ENCODE measurements around the gene NFYC. TPM values are rescaled to one million over a fixed set of nuclear protein-coding genes. Genes with fewer than 3 reads are reported as not detected.

Gene NFYC
- polyA plus RNA-seq, 5 donors = 76.9 to 91.2 (median 84.1) TPM

DNA sequence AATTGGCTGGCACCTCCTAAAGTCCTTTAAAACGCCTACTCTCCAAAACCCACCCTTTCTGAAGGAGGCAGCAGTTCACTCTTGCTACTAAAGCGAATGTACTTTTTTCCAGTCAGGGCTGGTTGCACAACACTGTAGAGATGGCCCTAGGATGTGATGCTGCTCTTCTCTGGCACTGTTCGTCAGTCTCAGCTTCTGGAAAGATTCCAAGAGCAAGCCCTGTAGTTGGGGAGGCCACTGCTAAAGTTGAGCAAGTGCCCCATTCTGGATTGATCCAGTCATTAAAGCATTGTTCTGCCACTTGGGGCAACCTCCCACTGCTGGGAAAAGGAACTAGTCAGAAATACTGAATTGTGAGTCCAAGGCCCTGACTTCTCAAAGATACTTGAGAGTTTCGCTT lies 63.6 kb downstream of the NFYC start:
- no peak for DNase-seq

DNA sequence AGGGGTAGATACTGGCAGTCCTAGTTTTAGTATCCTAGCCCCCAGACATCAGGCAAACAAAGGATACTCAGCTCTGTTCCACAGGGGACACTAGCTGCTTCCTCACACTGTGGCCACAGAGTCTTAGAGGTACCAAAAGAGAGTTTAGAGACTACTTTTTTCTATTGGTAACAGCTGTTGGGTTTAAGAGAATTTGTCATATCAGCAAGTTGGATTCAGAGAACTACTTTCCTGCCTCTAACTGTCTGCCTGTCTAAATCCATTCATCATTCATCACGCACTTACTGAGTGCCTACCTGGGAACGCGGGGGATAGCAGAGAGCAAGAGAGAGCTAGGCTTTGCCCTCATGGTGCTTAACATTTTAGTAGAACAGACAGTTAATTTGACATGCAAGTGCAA lies 65.0 kb downstream of the NFYC start:
- no peak for DNase-seq

DNA sequence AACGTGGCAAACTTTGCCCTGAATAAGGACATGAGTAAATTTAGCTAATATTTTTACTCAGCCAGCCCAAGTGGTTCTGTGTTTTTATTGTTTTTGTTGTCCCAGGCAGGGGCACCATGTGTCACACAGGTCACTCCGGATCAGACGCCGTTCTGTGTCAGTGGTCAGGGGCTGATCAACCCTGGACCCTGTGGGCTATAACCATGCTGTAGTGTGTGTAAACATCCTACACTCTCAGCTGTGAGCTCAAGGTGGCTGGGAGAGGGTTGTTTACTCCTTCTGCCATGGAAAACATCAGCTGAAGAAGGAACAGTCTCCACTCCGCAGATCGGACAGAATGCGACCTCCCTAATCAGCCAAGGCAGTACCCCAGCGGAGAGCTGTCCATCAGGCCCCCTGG lies 65.6 kb downstream of the NFYC start:
- no peak for DNase-seq

DNA sequence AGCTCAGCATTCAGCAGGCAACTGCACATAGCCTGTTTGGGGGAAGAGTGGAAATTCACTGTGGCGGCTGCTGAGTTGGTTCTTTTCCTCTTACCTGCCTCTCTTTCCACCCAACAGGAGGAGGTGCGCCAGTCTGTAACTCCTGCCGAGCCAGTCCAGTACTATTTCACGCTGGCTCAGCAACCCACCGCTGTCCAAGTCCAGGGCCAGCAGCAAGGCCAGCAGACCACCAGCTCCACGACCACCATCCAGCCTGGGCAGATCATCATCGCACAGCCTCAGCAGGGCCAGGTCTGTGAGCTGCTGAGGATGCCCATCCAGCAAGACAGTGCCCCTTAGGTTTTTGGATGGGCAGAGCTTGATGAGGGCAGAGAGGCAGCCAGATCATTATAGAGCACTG lies 66.5 kb downstream of the NFYC start:
- DNase-seq = no peak

DNA sequence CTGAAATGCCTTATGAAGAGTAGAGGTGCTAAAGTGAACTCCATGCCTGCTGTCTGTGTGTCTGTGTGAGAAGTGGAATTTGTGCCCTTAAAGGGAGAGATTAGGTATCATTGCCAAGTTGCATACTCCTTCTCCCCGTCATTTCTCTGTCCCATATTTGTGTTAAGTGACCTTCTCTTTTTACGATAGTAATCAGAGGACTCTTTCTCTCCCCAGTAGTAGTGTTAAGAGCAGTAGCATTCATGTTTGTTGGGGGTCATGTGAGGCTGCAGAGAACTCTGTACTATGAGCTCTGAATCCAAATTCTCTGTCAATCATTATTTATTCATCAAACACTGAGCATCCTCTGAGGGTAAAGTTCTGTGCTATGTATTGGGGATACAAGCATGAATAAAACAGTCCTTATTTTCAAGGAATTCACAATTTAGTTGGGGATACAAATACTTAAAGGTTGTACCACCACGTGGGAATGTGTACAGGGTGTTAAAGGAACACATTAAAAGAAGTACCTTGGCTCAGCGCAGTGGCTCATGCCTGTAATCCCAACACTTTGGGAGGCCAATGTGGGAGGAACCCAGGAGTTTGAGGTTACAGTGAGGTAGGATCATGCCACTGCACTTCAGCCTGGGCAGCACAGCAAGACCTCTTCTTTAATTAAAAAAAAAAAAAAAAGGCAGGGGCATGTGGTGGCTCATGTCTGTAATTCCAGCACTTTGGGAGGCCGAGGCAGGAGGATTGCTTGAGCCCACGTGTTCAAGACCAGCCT lies 67.3 kb downstream of the NFYC start:
- no peak for DNase-seq

DNA sequence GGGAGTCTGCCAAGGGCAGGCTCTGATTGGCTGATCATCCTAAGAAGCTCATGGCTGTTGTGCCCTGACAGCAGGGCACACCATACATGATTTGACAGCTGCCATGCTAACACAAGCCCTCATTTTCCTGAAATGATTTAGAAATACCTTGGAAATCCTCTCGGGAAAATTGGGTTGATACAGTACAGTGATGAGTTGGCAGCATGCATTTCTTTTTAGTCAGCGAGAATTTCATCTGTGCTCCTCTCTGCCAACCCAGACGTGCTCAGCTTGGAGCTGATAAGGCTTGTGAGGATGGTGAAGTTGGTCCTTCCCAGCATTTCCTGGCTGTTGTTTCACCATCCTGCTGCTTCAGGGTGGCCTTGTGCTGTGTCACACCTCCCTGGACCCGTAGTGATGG lies 69.5 kb downstream of the NFYC start:
- no peak for DNase-seq

DNA sequence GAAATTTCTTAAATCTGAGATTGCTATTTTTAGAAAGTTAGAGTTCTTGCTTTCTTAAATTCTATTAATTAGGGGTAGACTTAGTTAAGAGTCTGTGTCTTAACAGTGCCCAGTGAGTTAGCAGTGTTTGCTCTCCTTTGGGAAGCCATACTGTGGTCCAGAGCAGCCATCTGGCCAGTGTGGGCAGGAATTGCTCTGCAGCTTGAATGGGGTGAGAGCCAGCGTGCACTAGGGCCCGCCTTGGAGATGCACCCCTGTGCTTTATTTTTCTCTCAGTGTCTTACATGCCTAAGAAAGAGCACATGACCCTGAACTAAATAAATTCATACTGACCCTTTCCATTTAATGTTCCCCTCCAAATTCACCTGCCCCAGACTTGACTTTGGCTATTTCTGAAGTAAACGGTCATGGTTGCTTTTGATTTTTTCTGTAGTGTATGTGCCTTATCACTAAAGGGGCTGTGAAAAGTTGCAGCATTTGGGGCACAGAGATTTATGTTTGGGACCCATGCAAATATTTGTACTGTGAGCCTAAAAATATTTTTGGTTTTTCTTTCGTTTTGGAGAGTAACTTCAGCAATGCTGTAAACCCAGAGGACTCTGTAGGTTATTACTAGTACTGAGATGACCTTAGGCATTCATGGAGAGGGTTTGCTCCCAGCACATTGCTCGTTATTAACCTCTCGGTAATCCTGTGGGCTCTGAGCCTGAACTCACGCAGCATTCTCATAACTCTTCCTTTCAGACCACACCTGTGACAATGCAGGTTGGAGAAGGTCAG lies 70.8 kb downstream of the NFYC start:
- no peak for DNase-seq

DNA sequence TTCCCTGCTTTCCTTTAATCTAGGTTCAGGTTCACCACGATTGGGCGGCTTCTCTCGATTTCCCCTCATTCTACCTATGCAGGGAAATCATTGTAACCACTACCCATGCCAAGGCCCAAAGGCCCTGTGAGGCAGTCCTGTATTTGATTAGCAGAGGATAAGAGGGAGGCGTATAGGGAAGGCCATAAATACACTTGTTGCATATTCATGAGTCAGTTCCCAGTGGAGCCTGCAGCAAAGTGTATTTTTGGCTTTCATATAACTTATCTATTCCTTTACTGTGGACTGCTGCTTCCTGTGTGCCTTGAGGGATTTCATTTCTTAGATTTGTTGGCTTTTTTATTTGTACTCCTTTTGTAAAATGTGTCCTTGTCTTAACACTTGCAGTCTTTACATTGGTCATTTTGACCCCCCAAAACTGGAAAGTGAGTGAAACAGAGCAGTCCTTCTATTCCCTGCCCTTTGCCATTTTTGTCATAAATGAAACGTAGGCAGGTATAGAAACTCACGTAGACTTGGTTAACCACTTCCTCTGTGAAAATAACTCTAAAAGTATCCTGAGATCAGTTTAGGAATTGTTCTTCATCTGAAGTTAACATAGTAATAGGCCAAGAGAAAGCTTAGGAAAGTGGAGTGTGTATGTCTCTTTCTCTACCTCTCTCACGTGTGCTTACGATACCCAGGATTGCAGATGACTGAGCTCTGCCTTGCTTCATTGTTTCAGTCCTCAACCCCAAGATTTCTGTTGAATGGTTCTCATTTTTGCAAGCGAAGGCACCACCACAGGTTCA lies 72.4 kb downstream of the NFYC start:
- no peak for DNase-seq

DNA sequence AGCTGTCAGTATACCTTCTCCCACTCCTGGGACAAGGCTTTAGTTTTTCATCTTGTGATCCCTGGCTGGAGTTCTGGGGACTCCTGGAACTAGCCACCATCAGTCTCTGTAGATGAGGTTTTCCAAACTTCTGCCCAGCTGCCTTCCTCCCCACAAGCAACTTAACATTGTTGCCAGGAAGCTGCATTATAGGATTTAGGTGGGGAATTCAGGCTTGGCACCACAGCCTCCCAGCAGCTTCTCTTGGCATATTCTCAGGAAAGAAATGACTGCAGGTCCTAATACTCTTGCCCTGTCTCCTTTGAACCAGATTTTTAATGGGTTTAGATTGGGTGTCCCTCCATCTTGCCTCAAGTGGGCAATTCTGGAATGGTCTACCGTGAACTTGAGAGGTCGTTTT lies 73.5 kb downstream of the NFYC start:
- DNase-seq = no peak

DNA sequence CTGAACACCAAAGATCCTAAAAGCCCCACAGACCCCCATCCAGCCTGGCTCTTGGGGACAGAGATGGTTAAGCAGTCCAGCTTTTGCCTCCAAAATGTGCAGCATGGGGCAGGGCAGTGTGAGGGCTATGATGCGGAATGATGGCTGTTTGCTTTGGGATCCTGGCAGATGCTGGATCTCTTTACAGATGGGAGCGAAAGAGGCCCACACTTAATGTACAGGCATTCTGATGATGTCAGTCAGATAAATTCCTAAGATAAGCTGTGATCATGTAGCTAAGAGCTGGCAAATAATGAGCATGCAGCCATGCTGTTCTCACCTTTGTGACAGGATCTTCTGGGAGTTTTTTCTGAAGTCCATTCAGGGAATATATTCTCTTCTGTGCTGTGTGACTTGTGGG lies 74.5 kb downstream of the NFYC start:
- no peak for DNase-seq

DNA sequence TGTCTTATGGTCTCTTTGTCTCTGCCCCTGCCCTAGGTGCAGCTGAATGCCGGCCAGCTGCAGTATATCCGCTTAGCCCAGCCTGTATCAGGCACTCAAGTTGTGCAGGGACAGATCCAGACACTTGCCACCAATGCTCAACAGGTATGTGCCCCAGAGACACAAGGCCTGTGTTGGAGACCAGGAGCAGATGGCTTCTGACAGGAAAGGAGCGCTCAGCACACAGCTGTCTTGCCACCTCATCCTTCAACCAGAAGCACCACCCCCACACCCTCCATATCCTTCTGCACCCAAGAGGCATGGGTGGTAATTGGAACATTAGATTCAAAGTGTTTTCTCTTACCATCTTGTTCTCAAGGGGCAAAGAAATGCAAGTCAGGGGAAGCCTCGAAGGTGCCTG lies 75.1 kb downstream of the NFYC start:
- no peak for DNase-seq

DNA sequence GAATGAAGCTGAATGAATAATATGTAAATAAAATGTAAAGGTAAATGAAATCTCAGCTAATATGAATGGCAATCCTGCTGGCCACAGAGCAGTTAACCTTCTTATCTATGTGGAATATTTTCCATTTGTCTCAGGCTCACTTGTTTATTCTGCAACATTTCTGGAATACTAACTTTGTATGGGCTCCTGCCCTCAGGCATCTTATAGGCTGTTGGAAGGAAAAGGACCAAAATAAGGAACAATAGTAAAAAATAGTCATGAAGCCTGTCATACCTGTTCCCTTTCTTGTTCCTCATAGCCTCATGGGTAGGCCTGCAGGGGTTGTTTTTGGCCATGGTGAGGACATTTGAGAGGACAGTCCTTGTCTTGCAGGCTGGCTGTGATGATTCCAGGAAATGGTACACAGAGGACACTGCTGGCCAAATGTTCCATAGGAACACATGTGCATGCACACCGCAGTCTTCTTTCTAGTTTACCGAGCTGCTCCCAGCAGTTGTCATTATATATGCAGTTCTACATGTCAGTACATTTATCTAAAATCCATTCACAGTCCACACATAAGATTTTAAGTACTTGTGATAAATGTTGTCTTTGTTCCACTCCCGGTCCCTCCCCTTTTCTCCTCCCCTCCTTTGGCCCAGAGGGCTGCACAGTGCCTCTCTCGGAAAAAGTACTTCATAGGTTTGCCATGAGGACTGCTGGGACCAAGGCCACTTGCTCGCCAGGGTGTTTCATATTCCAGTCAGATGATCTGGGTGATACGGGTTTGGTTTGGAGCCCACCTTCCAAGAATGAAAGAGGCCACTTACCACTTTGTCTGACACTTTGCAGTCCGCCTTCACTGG lies 76.9 kb downstream of the NFYC start:
- DNase-seq = no peak

DNA sequence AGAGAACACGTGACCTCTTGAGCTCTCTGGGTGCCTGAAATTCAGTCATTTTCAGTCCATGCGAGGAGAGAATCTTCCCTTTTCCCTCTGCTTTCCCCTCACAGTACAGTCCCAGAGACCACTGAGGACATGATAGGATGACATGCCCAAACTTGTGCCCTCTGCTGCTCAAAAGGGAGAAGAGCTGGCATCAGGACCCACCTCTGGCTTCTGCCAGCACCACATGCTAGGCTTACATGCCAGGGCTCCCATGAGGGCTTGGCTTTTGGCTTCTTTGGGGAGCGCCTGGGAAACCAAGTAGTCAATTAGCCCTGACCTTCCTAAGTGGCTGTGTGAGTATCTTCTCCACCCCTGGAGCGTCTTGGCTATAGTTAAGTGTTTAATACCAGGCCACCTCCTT lies 78.3 kb downstream of the NFYC start:
- DNase-seq = no peak

DNA sequence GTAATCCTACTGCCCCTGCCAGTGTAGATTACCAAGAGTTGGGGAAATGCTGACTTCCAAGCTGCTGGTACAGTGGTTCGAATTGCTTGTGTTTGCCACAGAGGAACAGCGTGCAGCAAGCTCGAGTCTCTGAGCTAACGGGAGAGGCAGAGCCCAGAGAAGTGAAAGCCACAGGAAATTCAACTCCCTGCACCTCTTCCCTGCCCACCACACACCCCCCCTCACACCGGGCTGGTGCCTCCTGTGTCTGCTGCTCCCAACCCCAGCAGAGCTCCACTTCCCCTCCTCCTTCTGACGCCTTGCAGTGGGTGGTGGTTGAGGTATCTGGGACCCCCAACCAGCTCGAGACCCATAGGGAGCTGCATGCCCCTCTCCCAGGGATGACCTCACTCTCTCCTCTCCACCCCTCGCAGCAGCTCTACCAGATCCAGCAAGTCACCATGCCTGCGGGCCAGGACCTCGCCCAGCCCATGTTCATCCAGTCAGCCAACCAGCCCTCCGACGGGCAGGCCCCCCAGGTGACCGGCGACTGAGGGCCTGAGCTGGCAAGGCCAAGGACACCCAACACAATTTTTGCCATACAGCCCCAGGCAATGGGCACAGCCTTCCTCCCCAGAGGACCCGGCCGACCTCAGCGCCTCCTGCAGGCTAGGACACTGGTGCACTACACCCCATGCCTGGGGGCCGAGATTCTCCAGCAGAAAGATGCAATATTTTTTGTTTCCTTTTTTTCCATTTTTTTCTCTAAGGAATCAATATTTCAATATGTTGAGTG lies 79.0 kb downstream of the NFYC start:
- no peak for DNase-seq

DNA sequence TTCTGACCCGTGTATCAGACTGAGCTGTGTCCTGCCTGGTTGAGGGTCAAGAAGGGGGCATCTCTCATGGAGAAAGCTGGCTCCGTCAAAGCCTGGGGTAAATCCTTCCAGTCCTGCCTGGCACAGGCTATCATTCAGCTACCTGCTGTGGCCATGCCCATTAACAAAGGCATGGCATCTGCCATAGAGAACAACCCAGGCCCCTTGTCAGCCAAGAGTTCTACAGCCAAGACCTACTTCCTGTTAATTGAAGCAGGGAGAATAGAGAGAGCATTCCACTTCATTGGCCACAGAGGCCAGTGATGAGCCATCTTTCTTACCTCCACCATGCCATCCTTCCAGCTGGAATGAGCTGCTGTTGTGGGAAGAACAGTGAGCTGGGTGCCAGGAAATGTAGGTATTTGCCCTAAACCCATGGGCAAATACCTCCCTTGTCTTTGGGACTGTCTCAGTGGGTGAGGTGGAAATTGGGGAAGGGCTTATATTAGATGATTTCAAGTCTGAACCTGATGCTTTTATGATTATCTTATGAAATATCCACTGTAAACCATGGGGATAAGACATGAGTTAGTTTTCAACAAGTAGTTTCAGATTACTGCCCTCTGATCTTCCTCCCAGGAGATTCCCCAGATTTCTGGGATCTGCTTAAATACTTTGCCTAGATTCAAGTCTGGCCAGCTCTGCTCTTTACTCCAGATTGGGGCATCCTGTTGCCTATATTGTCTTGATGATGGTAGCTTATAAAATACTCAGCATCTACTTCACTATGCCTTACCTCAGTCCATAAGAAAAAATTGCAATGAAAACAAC lies 80.8 kb downstream of the NFYC start:
- no peak for DNase-seq

DNA sequence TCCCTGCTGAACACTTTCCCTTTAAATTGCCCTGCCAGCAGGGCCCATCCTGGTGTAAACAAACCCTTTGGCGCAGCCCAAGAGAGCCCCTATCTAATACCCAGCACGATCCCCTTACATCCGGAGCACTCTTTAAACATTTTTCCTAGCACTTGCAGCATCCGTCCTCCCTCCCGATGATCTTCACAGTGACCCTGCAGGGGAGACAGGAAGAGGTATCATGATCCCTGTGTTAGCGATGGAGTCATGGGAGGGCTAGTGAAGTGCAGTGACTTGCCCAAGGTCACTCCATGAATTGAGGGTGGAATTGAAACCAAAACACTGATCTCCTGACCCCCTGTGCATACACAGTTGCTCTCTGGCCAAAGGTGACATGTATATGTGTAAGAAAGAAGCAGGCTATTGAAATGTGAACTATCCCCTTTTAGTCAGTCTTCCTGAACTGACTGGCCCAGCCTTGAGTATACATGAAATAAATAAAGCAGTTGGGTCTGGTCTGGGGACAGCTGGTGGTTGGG lies 82.3 kb downstream of the NFYC start:
- no peak for DNase-seq

DNA sequence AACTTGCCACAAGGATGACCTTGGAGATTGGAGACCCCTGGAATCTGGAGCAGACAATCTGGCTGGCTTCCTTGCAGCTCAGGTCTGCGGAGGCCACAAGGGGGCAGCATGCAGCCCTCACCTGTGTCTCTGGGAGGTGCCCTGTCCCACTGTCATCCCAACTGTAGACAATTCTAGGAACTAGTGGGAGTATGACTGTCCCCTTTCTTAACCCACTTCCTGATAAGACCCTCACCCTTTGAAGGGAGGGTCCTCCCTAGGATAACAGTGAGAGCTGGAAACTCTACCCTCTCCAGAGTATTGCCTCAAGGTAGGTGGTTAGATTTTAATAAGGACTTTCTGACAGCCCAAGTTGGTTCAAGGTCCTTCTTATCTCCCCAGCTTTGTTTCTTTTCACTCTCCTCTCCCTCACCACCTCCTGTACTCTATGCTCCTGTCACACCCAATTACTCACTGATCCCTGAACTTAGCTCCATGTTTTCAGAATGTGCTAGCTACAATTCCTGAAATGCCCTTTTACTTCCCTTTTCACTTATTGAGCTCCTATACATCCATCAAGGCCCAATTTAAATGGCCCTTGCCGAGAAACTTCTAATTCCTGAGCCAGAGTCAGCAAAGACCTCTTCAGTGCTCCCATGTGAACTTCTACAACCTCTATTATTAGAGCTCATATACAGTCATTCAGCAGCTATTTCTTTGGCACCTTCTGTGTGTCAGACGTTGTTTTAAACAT lies 82.9 kb downstream of the NFYC start:
- DNase-seq = no peak

DNA sequence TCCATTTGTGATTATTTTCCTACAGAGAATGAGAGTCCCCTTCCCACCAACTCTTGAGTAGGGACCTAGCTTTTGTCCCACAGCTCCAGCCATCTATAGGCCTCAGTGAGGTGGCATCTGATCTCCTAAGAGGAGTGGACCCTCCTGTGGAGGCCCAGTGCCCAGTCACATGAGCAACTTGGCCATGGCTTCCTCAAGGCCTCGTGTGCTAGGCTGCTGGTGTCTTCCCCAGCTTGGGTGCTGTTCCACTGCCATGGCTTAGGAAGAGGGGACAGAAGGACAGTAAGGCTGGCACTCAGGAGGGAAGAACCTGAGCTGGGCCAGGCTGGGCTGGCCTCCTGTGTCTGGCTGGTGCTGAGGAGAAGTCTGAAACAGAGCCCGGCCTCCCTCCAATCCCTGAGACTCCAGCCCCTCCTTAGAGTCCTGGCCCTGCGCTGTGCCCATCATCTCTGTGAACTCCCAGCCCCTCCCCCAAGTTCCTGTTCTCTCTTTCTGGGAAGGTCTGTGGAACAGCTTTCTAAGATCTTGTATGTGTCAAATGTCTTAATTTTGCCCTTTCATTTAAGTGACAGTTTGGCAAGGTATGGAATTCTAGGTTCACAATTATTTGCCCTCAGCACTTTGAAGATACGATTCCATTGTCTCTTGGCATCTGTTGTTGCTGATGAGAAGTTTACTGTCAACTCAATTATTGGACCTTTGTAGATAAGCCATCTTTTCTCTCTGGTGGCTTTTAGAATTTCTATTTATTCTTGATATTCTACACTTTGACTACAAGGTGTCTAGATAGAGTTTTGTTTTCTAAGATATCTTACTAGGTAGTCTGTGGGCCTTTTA lies 85.0 kb downstream of the NFYC start:
- DNase-seq = no peak
